NCI-H226 (cell line): Measurements from ENCODE around the gene KRTAP10-7.
"Not testable (repeated sequence)": the region's sequence is repeated elsewhere in the genome, so short reads cannot be mapped to it uniquely, and the experiment has no call there.

Experiments
- DNase-seq: peaks from one replicate; pipeline ENCODE4 v3.0.0-alpha.2; 2015

The KRTAP10-7 gene, protein sequence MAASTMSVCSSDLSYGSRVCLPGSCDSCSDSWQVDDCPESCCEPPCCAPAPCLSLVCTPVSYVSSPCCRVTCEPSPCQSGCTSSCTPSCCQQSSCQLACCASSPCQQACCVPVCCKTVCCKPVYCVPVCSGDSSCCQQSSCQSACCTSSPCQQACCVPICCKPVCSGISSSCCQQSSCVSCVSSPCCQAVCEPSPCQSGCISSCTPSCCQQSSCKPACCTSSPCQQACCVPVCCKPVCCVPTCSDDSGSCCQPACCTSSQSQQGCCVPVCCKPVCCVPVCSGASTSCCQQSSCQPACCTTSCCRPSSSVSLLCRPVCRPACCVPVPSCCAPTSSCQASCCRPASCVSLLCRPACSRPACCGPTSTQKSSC

GRCh38 chr21:44600118-44600978 lies at the start of gene KRTAP10-7:
KRTAP10-7 (plus strand) TSS chr21:44600597; CDS start chr21:44600622, 25 bp downstream.
- not testable (repeated sequence) for DNase-seq

GRCh38 chr21:44550807-44551206 lies 49.6 kb upstream of the KRTAP10-7 start:
- DNase-seq = no peak

- no peak for DNase-seq
Observed at GRCh38 chr21:44551340-44551961, 48.9 kb upstream of the KRTAP10-7 start, which contains the start of gene KRTAP10-2. KRTAP10-2 (minus strand) TSS chr21:44551505; CDS start chr21:44551458, 47 bp downstream.

GRCh38 chr21:44552136-44552535 lies 48.3 kb upstream of the KRTAP10-7 start:
- DNase-seq = no peak

- no peak for DNase-seq
Observed at GRCh38 chr21:44552681-44553080, 47.7 kb upstream of the KRTAP10-7 start.

DNA sequence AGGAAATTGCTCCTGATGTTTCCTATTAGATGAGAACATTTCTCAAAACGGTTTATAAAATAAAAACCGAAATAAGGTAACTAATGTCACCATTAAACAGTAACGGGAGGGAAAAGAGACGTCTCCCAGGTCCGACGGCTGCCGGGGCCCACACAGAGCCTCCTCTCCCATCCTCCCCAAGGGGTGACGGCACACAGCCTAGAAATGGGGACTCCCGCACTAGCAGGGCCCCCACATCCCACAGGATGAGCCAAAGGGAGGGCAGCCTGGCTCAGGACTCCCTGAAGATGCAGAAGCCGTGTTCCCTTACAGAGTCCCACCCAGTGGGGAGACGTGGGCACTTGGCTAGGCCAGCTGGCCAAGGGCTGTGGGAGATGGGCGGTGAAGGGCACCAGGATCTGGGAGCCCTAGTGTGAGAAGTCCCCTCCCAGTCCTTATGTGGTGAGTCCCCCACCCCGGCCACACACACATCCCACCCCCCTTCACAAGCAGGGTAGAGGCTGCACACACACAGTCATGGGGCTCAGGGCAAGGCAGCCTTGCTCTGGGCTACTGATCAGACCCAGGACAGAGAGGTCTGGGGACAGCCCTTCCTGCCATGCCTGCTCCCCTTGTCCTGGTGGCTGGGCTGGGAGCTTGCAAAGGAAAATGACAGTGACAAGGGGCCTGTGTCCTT lies 45.1 kb upstream of the KRTAP10-7 start:
- no peak for DNase-seq

DNA sequence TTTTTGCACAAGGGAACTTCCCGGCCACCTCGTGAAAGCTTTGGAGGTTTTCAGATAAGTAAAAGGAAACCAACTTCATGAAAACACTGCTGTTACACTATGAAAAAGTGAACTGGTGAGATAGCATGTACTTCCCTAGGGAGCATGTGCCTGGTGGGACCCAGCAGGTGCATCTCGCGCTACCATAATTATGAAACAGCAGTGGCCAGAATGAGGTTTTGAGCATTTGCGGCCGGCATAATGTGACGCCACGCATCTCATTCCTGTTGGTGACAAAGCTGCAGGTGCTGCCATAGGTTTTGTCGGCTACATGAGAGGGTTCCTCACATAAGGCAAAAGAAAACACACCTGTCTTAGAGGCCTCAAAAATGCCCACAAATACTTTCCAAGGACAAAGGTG lies 43.5 kb upstream of the KRTAP10-7 start:
- DNase-seq = no peak

GRCh38 chr21:44557491-44558328 lies 42.7 kb upstream of the KRTAP10-7 start:
- no peak for DNase-seq

DNA sequence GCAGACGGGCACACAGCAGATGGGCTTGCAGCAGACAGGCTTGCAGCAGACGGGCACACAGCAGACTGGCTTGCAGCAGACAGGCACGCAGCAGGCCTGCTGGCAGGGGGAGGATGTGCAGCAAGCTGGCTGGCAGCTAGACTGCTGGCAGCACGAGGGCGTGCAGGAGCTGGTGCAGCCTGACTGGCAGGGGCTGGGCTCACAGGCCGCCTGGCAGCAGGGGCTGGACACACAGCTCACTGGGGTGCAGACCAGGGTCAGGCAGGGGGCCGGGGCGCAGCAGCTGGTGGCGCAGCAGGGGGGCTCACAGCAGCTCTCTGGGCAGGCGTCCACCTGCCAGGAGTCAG lies 42.1 kb upstream of the KRTAP10-7 start:
- DNase-seq = not testable (repeated sequence)

- DNase-seq = no peak
Observed at GRCh38 chr21:44558695-44559094, 41.7 kb upstream of the KRTAP10-7 start, which contains the start of gene KRTAP10-3. KRTAP10-3 (minus strand) TSS chr21:44558795; CDS start chr21:44558715, 80 bp downstream.

DNA sequence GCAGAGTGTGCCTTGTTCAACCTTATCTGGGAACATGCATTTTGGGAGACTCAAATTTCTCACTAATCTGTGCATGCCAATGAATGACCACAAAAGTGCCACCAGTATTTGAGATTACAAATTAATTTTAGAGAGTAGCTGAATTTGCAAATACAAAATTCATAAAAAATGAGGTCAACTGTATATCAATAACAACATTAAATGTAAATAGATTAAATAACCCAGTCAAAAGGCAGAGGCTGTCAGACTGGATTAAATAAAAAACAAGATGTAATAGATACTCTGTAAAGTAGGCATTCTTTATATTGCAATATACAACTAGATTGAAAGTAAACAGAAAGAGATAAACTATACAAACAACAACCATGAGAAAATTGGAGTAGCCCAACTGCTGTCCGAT lies 36.3 kb upstream of the KRTAP10-7 start:
- no peak for DNase-seq

DNA sequence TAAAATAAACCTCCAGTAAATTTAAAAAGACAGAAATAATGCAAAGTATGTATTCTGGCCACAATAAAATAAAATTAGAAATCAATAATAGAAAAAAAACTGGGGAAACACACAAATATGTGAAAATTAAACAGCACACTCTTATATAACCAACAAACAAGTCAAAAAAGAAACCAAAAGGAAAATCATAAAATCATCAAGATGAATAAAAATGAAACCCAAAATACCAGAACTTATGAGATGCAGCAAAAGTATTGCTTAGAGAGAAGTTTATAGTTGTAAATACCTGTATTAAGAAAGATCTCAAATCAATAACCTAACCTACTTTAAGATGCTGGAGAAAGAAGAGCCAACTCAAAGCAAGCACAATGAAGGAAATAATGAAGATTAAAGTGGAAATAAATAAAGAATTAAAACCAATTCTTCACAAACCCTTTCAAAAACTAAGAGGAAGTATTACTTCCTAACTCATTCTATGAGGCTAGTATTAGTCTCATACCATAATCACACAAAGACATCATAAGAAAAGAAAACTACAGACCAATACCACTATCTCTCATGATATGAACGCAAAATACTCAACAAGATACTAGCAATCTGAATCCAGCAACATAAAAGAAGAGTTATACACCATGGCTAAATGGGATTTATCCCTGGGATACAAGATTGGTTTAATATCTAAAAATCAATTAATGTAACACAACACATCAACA lies 35.4 kb upstream of the KRTAP10-7 start:
- DNase-seq = no peak

- no peak for DNase-seq
Observed at GRCh38 chr21:44566403-44566802, 34.0 kb upstream of the KRTAP10-7 start.

GRCh38 chr21:44567481-44568171 lies 32.8 kb upstream of the KRTAP10-7 start:
- DNase-seq = no peak

DNA sequence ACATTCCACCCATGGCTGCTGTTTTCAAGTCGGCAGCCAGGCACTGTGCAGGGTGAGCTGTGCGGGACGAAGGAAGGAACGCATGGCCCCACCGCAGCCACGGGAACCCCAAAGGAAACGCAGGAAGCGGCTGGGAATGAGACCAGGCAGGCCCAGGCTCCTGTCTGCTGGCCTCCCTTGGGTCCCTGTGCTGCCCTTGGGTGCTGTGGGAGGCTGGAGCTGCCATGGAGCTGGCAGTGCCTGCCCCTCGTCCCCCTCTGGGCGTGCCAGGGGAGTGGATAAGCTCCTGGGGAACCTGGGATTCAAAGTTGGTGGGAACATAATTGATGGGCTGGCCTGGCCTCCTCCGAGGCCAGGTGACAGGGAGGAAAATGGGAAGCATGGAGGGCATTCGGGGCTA lies 32.1 kb upstream of the KRTAP10-7 start:
- no peak for DNase-seq

DNA sequence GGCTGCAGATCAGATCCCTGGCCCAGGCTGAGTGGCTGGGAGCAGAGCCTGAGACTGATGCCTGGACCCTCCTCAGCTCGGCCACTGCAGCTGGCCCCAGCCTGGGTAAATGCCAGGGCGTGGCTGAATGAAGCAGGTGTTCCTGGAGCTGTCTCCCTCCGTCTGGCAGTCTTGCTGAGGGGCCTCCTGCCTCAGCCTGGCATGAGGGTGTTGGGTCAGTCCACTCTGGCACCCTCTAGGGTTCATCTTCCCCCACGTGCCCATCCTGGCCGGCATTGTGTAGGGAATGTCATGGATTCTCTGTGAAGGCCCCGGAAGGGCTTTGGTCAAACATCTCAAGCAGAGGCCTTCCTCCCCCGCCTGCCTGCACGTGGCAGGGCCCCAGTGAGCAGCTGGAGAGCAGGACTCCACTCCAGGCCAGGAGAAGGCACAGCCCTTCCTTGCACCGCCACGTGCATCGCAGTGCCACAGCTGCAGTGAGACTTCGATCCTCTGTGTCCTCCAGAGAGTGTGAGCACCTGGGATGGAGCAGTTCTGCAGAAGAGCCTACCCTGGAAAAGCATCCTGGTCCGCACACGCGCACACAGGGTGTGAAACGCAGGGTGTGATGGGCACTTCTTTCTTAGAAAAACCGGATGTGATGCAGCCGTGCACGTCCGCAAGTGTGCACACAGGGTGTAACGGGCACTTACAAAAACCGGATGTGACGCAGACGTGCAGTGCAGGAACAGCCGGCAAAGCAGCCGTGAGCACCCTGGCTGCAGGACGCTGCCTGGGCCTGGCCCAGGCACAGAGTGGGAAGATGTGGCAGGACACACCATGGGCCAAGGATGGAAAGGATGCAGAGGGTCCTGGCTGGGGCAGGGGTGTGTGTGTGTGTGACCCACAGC lies 31.5 kb upstream of the KRTAP10-7 start:
- DNase-seq = no peak

DNA sequence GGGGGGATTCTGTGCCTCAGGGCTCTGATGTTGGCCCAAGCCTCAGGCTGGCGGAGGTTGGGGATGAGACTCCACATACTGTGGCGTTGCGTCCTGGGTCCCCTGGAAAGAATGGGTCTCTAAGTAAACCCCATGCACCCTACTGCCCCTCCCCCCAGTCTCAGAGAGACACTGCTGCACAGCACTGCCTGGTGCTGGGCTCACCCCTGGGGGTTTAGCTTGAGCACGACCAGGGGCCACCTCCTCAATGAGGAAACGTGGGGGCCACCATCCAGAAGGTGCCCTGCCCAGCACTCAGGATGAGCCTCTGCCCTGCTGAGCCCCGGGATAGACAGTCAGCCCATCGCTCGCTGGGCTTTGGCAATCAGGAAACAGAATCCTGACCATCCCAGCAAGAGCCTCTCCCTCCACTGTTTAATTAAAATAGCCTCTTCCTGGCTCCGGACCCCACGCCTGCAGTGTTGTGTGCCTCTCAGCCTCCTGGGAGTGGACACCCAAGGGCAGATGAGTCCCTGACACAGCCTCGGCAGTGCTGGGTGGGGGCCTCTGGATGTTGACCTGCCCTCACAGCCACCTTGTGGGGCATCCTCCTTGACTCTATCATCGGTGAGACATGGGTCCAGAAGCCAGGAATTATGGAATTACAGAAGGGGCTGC lies 30.4 kb upstream of the KRTAP10-7 start:
- no peak for DNase-seq

- DNase-seq = no peak
Observed at GRCh38 chr21:44571296-44571695, 29.1 kb upstream of the KRTAP10-7 start.
